Astrocyte (in vitro differentiated cells and primary cell): ENCODE results near the gene PHYKPL. TPM values are rescaled to one million over a fixed set of nuclear protein-coding genes. Genes with fewer than 3 reads are reported as not detected.

Source experiments
- DNase-seq: peaks from one replicate; pipeline ENCODE4 v3.0.0-alpha.2; 2010; ENCODE audit warnings: low read depth
- FAIRE-seq: peaks from 2 replicates; lab custom pipeline; 2011; peaks lifted over from hg19 to GRCh38; lab: Jason Lieb, UNC
- H2AFZ ChIP-seq: 2 replicates; pipeline ENCODE4 v1.6.0; 2012; ENCODE audit warnings: low read depth, low read length, inconsistent platforms
- H3K27ac ChIP-seq: 2 replicates; pipeline ENCODE4 v1.5.1; 2011; ENCODE audit warnings: low read depth, low read length, inconsistent platforms
- H3K27me3 ChIP-seq: 2 replicates; pipeline ENCODE4 v1.6.0; 2011; ENCODE audit warnings: low read length, inconsistent platforms; ENCODE audit not compliant: insufficient read depth
- H3K36me3 ChIP-seq: 2 replicates; pipeline ENCODE4 v1.5.1; 2011; ENCODE audit warnings: low read length, inconsistent platforms; ENCODE audit not compliant: insufficient read depth
- H3K4me1 ChIP-seq: 2 replicates; pipeline ENCODE4 v1.5.1; 2011; ENCODE audit warnings: low read length, inconsistent platforms; ENCODE audit not compliant: insufficient read depth
- H3K4me2 ChIP-seq: 2 replicates; pipeline ENCODE4 v1.6.0; 2012; ENCODE audit warnings: low read length, inconsistent platforms
- H3K4me3 ChIP-seq: 2 replicates; pipeline ENCODE4 v1.5.1; 2011; ENCODE audit warnings: low read depth, mild to moderate bottlenecking, low read length, inconsistent platforms; ENCODE audit not compliant: insufficient read depth
- H3K79me2 ChIP-seq: 2 replicates; pipeline ENCODE4 v1.6.0; 2012; ENCODE audit warnings: mild to moderate bottlenecking, low read length, inconsistent platforms; ENCODE audit not compliant: insufficient read depth
- H3K9ac ChIP-seq: 2 replicates; pipeline ENCODE4 v1.6.0; 2012; ENCODE audit warnings: mild to moderate bottlenecking, low read length, inconsistent platforms
- H3K9me3 ChIP-seq: 2 replicates; pipeline ENCODE4 v1.5.1; 2012; ENCODE audit warnings: low read depth, mild to moderate bottlenecking, low read length, inconsistent platforms; ENCODE audit not compliant: insufficient read depth
- H4K20me1 ChIP-seq: 2 replicates; pipeline ENCODE4 v1.6.0; 2012; ENCODE audit warnings: low read length, inconsistent platforms; ENCODE audit not compliant: insufficient read depth
- H3K27ac Mint-ChIP-seq: one replicate; pipeline ENCODE4 v1.8.0; 2021; ENCODE audit warnings: mild to moderate bottlenecking, mixed read lengths; ENCODE audit not compliant: unreplicated experiment
- H3K27me3 Mint-ChIP-seq: one replicate; pipeline ENCODE4 v1.8.0; 2021; ENCODE audit warnings: low read depth, mixed read lengths; ENCODE audit not compliant: unreplicated experiment
- H3K36me3 Mint-ChIP-seq: one replicate; pipeline ENCODE4 v1.8.0; 2021; ENCODE audit warnings: low read depth, mixed read lengths; ENCODE audit not compliant: unreplicated experiment
- H3K4me1 Mint-ChIP-seq: one replicate; pipeline ENCODE4 v1.8.0; 2021; ENCODE audit warnings: low read depth, mixed read lengths; ENCODE audit not compliant: unreplicated experiment
- H3K4me3 Mint-ChIP-seq: one replicate; pipeline ENCODE4 v1.8.0; 2021; ENCODE audit warnings: mild to moderate bottlenecking, moderate library complexity, mixed read lengths; ENCODE audit not compliant: unreplicated experiment
- H3K9me3 Mint-ChIP-seq: one replicate; pipeline ENCODE4 v1.8.0; 2021; ENCODE audit warnings: mild to moderate bottlenecking, mixed read lengths; ENCODE audit not compliant: unreplicated experiment
- EZH2 ChIP-seq: IDR thresholded peaks from 2 replicates; pipeline ENCODE4 v1.6.1; 2012; ENCODE audit warnings: mild to moderate bottlenecking, low read length, inconsistent platforms; ENCODE audit not compliant: insufficient read depth
- total RNA-seq: library from RNA; stranded (reverse); gene quantifications from 2 replicates; pipeline ENCODE4 v1.2.1, GENCODE V29; 2021
- TF ChIP-seq, protein P1 (sequence below): IDR thresholded peaks from 2 replicates; pipeline ENCODE4 v1.5.1; 2011; ENCODE audit warnings: low read depth, mild to moderate bottlenecking, inconsistent platforms, low read length, moderate library complexity; ENCODE audit not compliant: insufficient read depth

Gene PHYKPL
- total RNA-seq, 1 donor from 2014 or later = 26.5 TPM

DNA sequence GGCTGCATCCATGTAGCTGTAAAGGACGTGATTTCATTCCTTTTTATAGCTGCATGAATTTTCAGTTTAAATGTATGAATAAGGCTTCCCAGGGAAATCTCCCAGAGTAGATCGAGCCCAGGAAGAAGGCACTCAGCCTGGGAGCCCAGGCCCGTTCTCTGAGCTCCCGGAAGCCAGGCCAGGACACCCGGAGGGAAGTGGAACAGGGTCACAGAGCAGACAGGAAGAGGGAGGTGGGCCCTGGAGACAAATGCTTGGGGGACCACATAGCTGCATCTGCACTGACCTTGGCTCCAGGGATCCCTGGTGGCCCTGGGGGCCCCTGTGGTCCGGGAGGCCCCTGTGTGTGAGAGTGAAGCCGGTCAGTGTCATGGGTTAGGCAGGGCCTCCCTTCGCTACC is 19.7 kb upstream of the PHYKPL start:
- Mint-ChIP-seq H3K27ac (no peak overlapping the region), H3K4me1 (peaks cover 2% of the 10 kb centered on the region), H3K36me3 (no peaks in the 10 kb centered on the region), H3K9me3 (no peaks in the 10 kb centered on the region), H3K27me3 (peaks cover 16% of the 10 kb centered on the region), H3K4me3 (no peak overlapping the region)
- H3K9me3 ChIP-seq = no peaks in the 10 kb centered on the region
- H3K27ac ChIP-seq = no peak overlapping the region
- no peak for FAIRE-seq
- H3K36me3 ChIP-seq = no peaks in the 10 kb centered on the region
- H3K79me2 ChIP-seq = no peaks in the 10 kb centered on the region
- H3K9ac ChIP-seq = no peak overlapping the region
- no peak for DNase-seq
- no peaks in the 10 kb centered on the region for H4K20me1 ChIP-seq
- no peaks in the 10 kb centered on the region for H3K27me3 ChIP-seq
- TF ChIP-seq, protein P1, sequence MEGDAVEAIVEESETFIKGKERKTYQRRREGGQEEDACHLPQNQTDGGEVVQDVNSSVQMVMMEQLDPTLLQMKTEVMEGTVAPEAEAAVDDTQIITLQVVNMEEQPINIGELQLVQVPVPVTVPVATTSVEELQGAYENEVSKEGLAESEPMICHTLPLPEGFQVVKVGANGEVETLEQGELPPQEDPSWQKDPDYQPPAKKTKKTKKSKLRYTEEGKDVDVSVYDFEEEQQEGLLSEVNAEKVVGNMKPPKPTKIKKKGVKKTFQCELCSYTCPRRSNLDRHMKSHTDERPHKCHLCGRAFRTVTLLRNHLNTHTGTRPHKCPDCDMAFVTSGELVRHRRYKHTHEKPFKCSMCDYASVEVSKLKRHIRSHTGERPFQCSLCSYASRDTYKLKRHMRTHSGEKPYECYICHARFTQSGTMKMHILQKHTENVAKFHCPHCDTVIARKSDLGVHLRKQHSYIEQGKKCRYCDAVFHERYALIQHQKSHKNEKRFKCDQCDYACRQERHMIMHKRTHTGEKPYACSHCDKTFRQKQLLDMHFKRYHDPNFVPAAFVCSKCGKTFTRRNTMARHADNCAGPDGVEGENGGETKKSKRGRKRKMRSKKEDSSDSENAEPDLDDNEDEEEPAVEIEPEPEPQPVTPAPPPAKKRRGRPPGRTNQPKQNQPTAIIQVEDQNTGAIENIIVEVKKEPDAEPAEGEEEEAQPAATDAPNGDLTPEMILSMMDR = no peak
- no peak for TF ChIP-seq EZH2
- no peaks in the 10 kb centered on the region for H3K4me1 ChIP-seq
- H2AFZ ChIP-seq = no peak overlapping the region
- no peak overlapping the region for H3K4me2 ChIP-seq
- H3K4me3 ChIP-seq = no peak overlapping the region

DNA sequence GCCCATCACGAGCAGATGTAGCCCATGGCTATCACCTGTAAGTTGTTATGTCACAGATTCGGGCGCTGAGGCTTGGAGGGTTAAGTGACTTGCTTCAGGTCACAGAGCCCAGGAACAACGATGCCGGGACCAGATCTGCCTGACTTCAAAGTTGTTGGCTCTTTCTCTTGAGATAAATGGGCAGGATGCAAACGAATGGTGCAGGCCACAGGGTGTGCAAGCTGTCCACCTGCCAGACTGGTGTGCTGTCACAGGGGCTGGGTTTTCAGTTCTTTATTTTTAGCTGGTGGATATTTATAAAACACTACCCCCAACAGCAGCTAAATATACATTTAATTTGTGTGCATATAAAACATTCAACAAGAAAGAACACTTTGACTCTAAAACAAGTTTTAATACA is 17.7 kb upstream of the PHYKPL start:
- H2AFZ ChIP-seq = no peak overlapping the region
- Mint-ChIP-seq H3K27me3 (peaks cover 16% of the 10 kb centered on the region), H3K4me1 (peaks cover 2% of the 10 kb centered on the region), H3K4me3 (no peak overlapping the region), H3K36me3 (no peaks in the 10 kb centered on the region), H3K27ac (no peak overlapping the region), H3K9me3 (no peaks in the 10 kb centered on the region)
- H3K4me1 ChIP-seq = no peaks in the 10 kb centered on the region
- no peak overlapping the region for H3K4me2 ChIP-seq
- TF ChIP-seq, protein P1 = no peak
- TF ChIP-seq EZH2 = no peak
- no peak for FAIRE-seq
- H3K79me2 ChIP-seq = no peaks in the 10 kb centered on the region
- H4K20me1 ChIP-seq = no peaks in the 10 kb centered on the region
- no peaks in the 10 kb centered on the region for H3K27me3 ChIP-seq
- H3K9ac ChIP-seq = no peak overlapping the region
- DNase-seq = no peak
- no peaks in the 10 kb centered on the region for H3K9me3 ChIP-seq
- H3K27ac ChIP-seq = no peak overlapping the region
- H3K36me3 ChIP-seq = no peaks in the 10 kb centered on the region
- no peak overlapping the region for H3K4me3 ChIP-seq

DNA sequence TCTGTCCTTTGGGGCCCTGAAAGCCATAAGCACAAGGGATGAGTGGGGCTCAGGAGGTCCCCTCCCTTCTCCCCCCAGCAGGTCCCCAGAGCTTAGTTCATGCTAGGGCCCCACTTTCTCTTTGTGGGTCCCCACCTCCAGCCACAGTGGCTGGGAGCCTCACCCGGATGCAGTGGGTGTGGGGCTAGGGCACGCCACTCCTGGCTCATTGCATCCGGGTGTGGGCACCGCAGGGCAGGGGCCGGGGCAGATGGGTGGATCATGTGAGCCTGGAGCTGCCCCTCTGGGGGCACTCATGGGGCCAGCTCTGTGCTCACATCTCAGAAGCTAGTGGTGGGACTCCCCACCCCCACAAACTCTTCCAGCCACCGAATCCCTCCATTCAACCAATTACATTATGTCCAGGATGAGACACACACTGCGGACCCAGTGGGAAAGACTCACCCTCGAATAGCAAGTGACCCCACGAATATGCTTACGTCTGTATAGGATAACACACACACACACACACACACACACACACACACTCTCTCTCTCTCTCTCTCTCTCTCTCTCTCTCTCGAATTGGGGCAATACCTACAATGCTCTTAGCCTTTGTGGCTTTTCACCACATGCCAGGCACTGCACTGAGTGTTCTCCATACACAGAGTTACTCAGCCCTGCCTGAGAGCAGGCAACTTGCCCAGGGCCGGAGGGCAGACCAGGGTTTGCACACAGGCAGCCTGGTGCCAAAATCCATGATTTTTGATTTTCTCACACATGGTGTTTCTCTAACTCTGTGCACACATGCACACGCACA is 16.8 kb upstream of the PHYKPL start:
- Histone ChIP-seq H4K20me1 (no peaks in the 10 kb centered on the region), H2AFZ (no peak overlapping the region), H3K9ac (no peak overlapping the region), H3K27me3 (no peaks in the 10 kb centered on the region), H3K4me1 (no peaks in the 10 kb centered on the region), H3K4me2 (no peak overlapping the region), H3K27ac (no peak overlapping the region), H3K36me3 (no peaks in the 10 kb centered on the region), H3K4me3 (no peak overlapping the region), H3K9me3 (no peaks in the 10 kb centered on the region), H3K79me2 (no peaks in the 10 kb centered on the region)
- H3K4me3 Mint-ChIP-seq = no peak overlapping the region
- H3K4me1 Mint-ChIP-seq = peaks cover 2% of the 10 kb centered on the region
- DNase-seq (peak; percentile 29), FAIRE-seq (no peak)
- no peaks in the 10 kb centered on the region for H3K9me3 Mint-ChIP-seq
- no peaks in the 10 kb centered on the region for H3K36me3 Mint-ChIP-seq
- no peak overlapping the region for H3K27ac Mint-ChIP-seq
- no peak for TF ChIP-seq EZH2
- TF ChIP-seq, protein P1 = no peak
- peaks cover 15% of the 10 kb centered on the region for H3K27me3 Mint-ChIP-seq
